Limb (tissue), 2 donors: ENCODE measurements around the gene TUBAL3.
"Not testable (repeated sequence)": the region's sequence is repeated elsewhere in the genome, so short reads cannot be mapped to it uniquely, and the experiment has no call there.

Experiments
- DNase-seq, 2 donors: peaks; one replicate each; pipeline ENCODE4 v3.0.0-alpha.2; 2016; ENCODE audit errors: extremely low spot score in 2 of 2

The TUBAL3 gene

DNA sequence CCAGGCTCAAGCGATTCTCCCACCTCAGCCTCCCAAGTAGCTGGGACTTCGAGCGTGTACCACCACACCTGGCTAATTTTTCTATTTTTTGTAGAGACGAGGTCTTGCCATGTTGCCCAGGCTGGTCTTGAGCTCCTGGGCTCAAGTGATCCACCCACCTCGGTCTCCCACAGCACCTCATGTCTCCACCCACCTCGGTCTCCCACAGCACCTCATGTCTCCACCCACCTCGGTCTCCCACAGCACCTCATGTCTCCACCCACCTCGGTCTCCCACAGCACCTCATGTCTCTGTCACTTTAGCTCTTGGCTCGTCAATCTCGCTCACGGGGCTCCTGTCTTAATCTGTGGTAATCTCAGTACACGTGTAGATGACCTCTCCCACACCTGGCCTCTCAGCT, 24.2 kb downstream of the TUBAL3 start:
- not testable (repeated sequence) for DNase-seq

DNA sequence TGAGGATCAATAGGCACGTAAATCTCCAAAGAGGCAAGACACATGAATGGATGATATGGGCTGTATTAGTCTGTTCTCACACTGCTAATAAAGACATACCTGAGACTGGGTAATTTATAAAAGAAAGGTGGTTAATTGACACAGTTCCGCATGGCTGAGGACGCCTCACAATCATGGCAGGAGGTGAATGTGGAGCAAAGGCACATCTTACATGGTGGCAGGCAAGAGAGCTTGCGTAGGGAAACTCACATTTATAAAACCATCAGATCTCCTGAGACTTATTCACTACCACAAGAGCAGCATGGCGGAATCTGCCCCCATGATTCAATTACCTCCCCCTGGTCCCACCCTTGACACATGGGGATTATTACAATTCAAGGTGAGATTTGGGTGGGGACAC, 25.4 kb downstream of the TUBAL3 start:
- not testable (repeated sequence) for DNase-seq

DNA sequence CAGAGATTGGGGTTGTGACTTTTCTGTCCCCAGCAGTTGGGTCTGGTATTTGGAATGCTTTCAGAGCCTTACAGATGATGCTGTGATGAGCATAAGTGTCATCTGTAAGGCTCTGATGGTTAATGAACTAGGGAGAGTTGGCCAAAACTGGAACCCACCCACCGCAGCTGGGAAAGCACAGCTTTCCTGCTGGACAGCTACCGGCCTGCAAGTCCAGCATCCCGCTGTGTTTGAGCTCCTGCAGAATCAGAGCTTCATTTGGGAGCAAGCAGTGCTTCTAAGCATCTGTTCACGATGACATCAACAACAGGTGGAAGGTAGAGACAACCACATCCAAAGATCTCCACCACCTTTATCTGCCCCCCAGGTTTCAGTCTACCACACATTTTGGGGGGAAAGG, 28.2 kb downstream of the TUBAL3 start:
- DNase-seq, result no peak

DNA sequence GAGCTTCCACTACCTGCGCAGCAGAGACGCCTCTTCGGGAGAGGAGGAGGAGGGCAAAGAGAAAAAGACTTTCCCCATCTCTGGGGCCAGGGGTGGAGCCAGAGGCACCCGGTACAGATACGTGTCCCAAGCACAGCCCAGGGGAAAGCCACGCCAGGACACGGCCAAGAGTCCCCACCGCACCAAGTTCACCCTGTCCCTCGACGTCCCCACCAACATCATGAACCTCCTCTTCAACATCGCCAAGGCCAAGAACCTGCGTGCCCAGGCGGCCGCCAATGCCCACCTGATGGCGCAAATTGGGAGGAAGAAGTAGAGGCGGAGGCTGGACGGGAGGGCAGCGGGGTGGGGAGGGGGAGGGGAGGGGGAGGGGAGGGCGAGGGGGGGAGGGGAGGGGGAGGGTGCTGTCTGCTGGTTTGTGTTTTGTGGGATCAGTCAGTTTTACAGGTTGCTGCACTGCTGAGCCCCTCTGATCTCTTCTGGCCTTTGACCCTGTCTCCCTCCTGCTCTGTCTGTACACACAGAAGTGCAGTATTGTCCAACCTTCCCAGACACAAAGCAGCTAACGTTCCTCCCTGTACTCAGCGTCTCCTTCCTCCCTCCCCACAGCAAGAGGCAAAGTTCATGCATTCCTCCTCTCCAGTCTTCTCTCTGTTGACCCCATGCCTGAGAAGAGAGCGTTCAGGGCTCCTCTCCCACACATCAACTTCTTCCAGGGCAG, 30.6 kb downstream of the TUBAL3 start:
- no peak for DNase-seq

DNA sequence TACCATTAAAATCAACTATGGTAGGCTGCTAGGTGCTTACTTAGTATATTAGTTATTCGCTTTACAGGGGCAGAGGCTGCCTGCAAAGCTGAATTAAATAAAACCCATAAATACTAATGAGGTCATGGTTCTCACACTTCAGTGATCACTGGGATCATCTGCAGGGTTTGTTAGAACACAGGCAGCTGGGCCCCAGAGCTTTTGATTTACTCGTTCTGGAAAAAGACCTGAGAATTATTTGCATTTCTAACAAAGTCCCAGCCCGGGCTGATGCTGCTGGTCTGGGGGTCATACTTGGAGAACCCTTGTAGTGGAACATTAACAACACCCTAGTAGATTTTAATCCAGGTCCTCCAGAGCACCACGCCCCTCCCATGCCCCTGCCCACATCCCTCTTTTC, 31.3 kb downstream of the TUBAL3 start:
- DNase-seq, result no peak

DNA sequence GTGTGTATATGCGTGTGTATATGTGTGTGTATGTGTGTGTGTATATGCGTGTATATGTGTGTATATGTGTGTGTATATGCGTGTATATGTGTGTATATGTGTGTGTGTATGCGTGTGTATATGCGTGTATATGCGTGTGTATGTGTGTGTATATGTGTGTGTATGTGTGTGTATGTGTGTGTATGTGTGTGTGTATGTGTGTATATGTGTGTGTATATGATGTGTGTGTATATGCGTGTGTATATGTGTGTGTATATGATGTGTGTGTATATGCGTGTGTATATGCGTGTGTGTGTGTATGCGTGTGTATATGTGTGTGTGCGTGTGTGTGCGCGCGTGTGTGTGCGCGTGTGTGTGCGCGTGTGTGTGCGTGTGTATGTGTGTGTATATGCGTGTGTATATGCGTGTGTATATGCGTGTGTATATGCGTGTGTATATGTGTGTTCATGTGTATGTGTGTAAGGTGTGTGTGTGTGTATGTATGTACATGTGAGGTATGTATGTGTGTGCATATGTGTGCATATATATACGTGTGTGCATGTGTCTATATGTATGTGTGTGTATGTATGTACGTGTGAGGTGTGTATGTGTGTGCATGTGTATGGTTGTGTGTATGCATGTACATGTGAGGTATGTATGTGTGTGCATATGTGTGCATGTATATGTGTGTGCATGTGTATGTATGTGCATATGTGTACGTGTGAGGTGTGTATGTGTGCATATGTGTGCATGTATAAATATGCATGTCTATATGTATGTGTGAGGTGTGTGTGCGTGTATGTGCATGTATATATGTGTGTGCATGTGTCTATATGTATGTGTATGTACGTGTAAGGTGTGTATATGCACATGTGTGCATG, 33.9 kb downstream of the TUBAL3 start:
- DNase-seq, result no peak

DNA sequence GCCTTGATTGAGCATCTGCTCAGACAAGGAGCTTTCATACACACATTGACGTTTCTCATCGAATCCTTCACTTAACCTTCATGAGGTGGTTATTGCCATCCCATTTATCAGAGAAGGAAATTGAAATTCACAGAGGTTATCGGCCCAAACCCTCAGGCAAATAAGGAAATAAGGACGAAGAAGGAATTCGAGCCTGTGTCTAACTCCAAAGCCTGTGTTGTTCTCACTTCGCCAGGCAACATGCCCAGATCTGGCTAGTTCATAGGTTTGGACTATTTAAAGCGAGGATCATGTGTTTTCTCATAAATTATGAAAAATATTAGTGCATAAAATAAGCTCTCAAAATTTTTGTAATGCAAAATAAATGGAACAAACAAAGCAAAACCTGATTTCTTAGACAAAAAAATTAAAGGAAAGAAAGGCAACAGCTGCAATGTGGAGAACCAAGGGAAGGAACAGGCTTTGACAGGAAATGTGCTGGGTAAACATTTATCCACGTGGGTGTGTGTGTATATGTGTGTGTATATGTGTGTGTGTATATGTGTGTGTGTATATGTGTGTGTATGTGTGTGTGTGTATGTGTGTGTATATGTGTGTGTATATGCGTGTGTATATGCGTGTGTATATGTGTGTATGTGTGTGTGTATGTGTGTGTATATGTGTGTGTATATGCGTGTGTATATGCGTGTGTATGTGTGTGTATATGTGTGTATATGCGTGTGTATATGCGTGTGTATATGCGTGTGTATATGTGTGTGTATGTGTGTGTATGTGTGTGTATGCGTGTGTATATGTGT, 35.1 kb downstream of the TUBAL3 start:
- DNase-seq, result no peak

DNA sequence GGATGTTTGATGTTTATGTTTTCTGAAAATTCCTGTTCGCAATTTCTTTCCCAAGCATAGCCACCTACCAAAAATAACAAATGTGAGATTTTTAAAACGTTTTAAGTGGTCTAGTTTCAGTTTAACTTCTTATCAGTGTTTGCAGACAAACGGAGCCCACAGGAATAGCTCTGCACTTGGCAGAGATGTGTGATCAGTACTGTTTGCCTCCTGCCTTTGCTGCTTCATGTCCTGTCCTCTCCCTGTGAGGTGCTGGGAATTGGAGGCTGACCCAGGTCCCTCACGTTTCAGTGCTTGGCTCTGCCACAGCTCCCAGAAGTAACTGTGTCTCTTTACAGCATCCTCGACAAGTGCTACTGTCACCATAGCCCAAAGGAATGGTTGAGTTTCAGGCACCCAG, 38.7 kb downstream of the TUBAL3 start:
- no peak for DNase-seq

DNA sequence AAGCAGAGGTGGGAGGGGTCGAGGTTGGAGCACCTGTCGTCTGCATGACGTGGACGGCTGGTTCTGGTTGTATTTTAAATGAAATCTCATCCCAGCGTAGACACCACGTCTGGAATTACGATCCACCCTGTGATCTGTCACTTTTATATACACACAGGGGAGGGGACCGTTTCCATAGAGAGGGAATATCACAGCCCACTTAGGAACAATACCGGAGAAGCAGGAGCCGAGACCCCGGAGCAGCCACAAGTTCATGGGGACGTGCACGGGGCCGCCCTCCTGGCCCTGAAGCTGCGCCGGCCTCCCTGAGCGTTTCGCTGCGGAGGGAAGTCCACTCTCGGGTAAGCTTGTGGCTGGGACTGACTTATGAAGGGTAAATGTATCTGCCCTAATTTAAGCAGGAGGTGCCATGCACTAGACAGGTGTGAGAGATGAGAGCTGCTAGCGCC, 39.7 kb downstream of the TUBAL3 start, which contains the start of gene UCN3:
TSS of gene UCN3 (plus strand) at position 77 of the 449 bp plus-strand sequence. CDS start 8,755 bp downstream, outside the sequence.
- no peak for DNase-seq

DNA sequence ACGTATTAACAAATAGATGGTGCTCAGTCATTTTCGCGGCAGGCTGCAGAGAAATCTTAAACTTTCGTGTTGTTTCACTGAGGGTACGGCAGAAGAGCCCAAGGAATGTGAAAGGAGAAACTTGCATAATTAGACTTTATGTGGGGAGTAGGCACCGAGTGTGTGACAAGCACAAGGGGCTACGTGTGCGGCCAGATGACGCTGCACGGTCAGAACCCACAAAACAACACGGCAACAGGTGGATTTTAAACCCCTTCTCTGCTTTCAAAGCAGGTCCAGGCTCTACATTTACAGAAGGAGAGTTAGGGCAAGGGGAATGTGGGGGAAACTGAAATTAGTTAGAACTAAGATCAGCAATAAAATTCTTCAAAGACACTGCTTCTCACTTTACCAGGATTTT, 40.3 kb downstream of the TUBAL3 start:
- no peak for DNase-seq

DNA sequence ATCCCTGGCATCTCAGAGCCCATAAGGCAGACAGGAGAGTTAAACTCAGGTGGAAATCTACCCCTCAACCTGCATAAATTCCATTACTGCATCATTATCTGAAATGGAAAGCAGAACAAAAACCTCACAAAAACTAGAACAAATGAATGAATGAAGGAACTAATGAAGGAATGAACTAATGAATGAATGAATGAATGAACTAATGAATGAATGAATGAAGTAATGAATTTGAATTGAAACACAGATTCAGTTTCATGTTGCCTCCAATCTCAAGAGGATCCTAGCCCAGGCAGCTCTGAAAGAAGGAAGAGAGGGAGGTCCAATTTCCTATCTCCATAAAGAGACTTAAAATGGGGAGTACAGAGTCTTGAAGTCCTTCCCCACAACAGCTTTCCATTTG, 41.8 kb downstream of the TUBAL3 start:
- DNase-seq, result no peak

DNA sequence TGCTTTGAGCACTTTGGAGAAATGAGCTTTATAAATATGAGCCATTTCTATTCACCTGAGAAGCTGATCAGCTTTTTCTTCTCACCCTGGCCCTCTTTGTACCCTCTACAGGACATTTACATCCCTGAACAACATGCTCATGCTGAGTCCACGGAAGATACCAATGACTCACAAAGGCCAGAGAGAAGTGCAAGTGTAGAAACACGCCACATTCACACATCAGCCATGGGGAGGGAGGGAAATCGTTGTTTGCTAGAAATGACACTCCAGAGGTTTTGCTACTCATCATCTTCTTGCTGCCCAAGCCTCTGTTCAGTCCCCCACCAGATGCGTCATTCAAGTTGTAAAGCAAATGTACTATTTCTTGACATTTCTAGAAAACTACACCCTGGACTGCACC, 42.7 kb downstream of the TUBAL3 start:
- DNase-seq, result no peak

DNA sequence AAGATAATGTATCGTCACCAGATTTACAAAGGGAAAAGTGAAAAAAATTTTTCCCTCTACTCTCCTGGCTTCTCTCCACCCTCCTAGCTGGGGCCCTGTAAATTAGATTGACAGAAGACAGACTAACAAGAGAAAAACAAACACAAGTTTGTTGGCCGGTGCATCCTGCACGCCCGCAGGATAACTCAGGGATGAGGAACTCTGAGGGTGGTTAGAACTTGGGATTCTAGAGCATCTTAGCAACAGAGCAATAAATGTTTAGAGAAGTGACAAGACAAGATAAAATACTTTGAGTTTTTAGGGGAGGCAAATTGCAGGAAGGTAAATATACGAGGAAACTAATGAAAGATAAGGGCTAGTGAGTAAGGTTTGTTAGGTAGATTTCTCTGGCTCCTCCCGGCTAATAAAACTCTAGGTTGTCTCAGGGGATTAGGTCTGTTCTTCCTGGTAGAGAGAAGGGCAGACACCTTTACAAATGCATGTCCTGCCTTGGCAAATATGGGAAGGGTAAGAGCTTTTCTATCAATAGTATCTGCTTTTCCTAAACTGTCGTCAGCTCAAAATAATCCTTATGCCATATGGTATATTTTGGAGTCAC, 44.2 kb downstream of the TUBAL3 start:
- DNase-seq, result no peak

DNA sequence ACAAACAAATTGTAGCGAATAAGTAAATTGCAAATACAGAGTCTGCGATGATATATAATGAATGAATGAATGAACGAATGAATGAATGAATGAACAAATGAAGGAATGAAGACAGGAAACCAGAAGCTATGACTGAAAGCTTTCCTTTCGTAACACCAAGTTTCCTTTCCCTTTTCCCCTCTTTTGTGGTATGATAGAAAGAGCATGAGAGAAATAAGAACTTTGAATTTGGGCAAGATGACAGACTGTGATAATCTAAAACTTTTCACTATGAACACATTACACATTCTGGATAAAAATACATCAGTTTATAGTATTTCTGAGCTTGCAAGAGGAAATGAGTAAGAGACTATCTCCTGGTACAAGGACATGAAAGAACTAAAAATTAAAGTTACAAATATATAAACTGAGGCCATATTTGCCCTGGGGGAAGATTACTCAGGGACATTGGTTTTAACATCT, 48.3 kb downstream of the TUBAL3 start:
- no peak for DNase-seq

DNA sequence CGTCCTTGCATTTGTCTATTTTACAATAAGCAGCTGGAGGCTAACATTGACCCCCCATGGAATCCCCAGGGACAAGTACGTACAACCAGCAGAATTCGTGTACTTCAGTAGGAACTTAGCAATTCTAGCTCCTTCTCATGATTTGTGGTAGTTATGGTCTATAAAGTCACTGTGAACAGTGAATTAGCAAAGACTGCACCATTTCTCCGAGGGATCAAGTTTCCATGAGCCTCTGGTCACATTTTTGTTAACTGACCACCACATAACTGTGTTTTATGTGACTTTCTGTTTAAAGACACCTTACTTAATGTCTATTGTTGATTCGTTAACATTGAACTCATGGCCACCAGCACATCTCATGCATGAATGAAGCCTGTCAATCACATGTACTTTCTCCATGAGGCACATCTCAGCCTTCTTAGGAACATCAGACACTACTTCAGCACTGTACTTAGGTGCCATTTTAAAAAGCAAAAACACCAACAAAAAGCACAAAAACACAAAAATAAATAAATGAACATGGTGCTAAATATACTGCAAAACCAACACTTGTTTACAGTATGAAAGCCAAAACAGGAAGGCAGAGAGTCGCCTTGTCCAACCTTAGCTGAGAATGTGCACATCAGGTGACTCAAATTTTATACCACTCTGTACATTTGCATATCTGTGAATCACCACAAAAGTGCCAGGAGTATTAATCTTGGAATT, 48.9 kb downstream of the TUBAL3 start:
- DNase-seq, result no peak

DNA sequence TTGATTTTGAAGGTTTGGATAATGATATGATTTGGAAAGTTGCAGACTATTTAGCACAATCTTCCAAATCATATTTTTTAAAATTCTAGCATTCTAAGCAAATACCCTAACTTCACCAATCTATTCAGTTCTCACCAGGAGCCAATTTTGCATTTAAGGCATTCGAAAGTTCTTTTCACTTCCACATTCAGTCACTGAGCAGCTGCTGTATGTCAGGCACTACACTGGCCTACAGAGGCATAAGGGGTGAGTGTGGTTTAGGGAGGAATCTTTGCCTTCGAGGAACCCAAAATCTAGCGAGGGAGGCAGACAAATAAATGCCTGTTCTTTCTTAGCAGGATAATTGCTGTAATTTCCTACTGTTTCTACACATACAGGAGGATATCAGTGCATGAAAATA, 50.6 kb downstream of the TUBAL3 start:
- DNase-seq, result no peak

DNA sequence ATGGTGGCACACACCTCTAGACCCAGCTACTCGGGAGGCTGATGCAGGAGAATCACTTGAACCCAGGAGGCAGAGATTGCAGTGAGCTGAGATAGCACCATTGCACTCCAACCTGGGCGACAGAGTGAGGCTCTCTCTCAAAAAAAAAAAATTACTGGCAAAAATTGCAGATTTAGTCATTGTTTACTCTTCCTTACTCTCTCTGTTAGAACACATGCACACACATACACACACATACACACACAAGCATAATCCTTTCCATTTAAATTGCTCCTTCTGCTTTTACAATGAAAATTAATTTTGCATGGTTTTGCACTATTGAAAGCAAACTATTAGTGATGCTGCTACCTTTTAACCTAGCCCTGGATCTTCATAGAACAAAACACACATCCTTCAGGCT, 55.3 kb downstream of the TUBAL3 start:
- no peak for DNase-seq

DNA sequence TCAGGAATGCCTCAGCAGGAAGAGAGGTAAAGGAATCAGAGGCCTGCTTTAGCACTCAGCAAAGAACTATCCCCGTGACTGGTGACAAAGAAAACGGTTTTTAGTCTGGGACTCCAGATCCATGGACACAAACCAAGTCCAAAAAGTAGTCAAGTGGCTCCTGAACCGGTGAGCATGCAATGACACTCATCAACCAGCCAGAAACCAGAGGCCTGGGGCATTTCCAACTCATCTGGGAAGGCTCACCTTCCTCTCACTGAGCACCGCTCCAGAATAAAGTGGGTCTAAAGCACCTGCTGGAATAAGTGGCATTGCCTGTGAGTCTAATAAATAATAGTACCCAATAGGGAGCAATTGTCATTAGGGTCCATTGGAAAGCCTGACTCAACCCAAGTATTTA, 57.7 kb downstream of the TUBAL3 start:
- no peak for DNase-seq

DNA sequence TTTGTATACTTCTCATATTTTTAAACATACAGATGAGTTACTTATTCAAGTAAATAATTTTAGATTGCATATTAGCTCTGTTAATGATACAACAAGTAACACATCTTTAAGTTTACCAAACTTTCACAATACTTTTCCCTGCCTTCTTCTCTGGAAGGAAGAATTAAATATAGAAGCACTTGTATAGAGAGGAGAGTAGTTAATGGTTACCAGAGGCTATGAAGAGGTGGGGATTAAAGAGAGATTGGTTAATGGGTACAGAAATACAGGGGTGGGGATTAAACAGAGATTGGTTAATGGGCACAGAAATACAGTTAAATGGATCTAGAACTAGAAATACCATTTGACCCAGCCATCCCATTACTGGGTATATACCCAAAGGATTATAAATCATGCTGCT, 59.9 kb downstream of the TUBAL3 start:
- no peak for DNase-seq

DNA sequence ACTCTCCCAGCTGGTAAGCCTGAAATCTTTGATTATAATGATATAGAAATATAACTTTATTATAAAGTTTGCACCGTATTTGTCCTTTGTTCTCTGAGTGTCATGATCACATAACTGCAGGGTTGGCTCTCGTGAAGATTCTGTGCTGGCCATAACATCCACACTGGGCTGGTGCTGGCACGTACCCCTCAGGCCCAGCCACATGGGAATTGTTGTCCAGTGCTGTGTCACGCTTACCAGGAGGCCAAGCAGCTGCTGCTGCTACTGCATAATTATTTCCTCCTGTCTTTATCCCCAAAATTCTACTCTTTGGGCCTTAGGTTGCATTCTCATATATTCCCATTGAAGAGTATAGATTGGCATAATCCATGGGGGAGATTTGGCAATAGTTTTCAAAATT, 60.6 kb downstream of the TUBAL3 start:
- no peak for DNase-seq

DNA sequence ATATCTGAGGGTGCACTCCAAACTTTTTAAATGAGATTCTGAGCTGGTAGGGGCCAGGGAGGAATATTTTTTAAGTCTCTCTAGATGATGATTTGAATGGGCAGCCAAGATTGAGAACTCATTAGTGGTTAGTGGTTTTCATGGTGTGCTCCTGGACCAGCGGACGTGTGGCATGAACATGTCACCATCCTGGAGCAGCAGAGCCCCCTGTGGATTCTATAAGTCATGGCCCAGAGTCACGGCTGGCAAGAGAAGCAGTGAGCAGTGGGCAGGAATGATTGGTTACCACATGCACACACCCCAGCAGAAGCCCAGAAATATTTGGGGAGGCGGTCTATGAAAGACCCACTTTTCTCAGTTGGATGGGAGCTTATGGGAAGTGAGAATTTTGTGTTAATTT, 61.1 kb downstream of the TUBAL3 start:
- DNase-seq, result no peak
